ENCODE results near the gene LIN9. TPM values are rescaled to one million over a fixed set of nuclear protein-coding genes. Genes with fewer than 3 reads are reported as not detected.
"Not testable (repeated sequence)": the region's sequence is repeated elsewhere in the genome, so short reads cannot be mapped to it uniquely, and the experiment has no call there.

The LIN9 gene
- total RNA-seq, 1 donor from 2014 or later, result 4.2 TPM

- no peak for DNase-seq (ENCODE audit: extremely low spot score, unreplicated experiment)
- peaks cover 6% of the 10 kb centered on the region for H3K36me3 Mint-ChIP-seq (ENCODE audit: unreplicated experiment)
These were observed 31.1 kb downstream of the LIN9 start for GRCh38 chr1:226277897-226278296.

DNA sequence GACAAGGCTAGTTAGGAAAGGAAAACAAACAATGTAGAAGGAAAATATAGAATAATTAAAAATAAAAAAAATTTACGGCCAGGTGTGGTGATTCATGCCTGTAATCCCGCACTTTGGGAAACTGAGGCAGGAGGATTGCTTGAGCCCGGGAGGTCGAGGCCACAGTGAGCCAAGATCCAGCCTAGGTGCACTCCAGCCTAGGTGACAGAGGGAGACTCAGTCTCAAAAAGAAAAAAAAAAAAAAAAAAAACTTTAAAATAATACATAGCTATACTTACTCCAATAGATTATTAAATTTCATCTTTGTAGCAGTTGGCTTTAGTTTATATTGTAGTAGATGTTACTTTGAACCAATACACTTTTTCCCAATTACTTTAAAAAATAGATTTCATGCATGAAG lies 32.0 kb downstream of the LIN9 start:
- no peak for TF ChIP-seq CTCF (IDR thresholded peaks at IDR 0.05)
- Mint-ChIP-seq H3K4me1 (ENCODE audit: unreplicated experiment) (no peaks in the 10 kb centered on the region), H3K9me3 (ENCODE audit: unreplicated experiment) (no peaks in the 10 kb centered on the region), H3K36me3 (ENCODE audit: unreplicated experiment) (peaks cover 6% of the 10 kb centered on the region), H3K27me3 (ENCODE audit: unreplicated experiment) (no peaks in the 10 kb centered on the region), H3K4me3 (ENCODE audit: unreplicated experiment) (no peak overlapping the region), H3K27ac (ENCODE audit: unreplicated experiment) (no peak overlapping the region)
- DNase-seq (ENCODE audit: extremely low spot score, unreplicated experiment), result no peak

More at GRCh38 chr1:226277897-226278296, 31.1 kb downstream of the LIN9 start:
- no peaks in the 10 kb centered on the region for H3K4me1 Mint-ChIP-seq (ENCODE audit: unreplicated experiment)
- no peaks in the 10 kb centered on the region for H3K27me3 Mint-ChIP-seq (ENCODE audit: unreplicated experiment)
- no peak overlapping the region for H3K27ac Mint-ChIP-seq (ENCODE audit: unreplicated experiment)
- no peak overlapping the region for H3K4me3 Mint-ChIP-seq (ENCODE audit: unreplicated experiment)
- H3K9me3 Mint-ChIP-seq (ENCODE audit: unreplicated experiment), result no peaks in the 10 kb centered on the region
- TF ChIP-seq CTCF (IDR thresholded peaks at IDR 0.05), result no peak

DNA sequence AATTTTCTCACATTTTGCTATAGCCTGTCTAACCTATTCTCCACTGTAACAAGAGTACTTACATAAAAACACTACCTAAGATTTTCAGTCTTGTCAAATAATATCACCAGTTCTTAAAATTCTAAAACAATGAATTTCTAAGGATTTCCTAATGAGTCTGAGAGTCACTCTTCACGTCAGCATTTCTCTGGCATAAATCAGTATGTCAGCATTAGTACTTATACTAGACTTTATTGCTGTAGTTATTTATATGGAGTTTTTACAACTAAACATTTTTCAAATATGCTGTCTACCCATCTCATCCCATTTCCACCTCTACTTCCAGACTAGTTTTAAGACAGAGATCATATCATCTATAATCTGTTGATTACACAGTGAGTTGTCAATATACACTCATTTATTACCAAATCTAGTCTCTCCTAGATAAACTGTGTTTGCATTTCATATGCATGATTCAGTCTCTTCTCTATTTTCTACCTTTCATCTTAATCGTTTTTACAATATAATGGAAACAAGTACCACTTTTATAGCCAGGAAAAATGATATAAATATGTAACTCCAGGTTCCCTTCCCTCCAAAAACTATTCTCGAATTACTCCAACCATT lies 32.8 kb downstream of the LIN9 start:
- H3K27me3 Mint-ChIP-seq (ENCODE audit: unreplicated experiment), result no peaks in the 10 kb centered on the region
- H3K4me1 Mint-ChIP-seq (ENCODE audit: unreplicated experiment), result no peaks in the 10 kb centered on the region
- DNase-seq (ENCODE audit: extremely low spot score, unreplicated experiment), result no peak
- no peak overlapping the region for H3K27ac Mint-ChIP-seq (ENCODE audit: unreplicated experiment)
- H3K36me3 Mint-ChIP-seq (ENCODE audit: unreplicated experiment), result peaks cover 6% of the 10 kb centered on the region
- no peak overlapping the region for H3K4me3 Mint-ChIP-seq (ENCODE audit: unreplicated experiment)
- no peak for TF ChIP-seq CTCF (IDR thresholded peaks at IDR 0.05)
- no peaks in the 10 kb centered on the region for H3K9me3 Mint-ChIP-seq (ENCODE audit: unreplicated experiment)

- DNase-seq (ENCODE audit: extremely low spot score, unreplicated experiment), result no peak
- Mint-ChIP-seq H3K9me3 (ENCODE audit: unreplicated experiment) (no peaks in the 10 kb centered on the region), H3K4me3 (ENCODE audit: unreplicated experiment) (no peak overlapping the region), H3K36me3 (ENCODE audit: unreplicated experiment) (peaks cover 2% of the 10 kb centered on the region), H3K27ac (ENCODE audit: unreplicated experiment) (no peak overlapping the region), H3K27me3 (ENCODE audit: unreplicated experiment) (no peaks in the 10 kb centered on the region), H3K4me1 (ENCODE audit: unreplicated experiment) (no peaks in the 10 kb centered on the region)
- TF ChIP-seq CTCF (IDR thresholded peaks at IDR 0.05), result no peak
These were observed 34.8 kb downstream of the LIN9 start for GRCh38 chr1:226274138-226274537.

GRCh38 chr1:226272233-226272902 lies 36.6 kb downstream of the LIN9 start:
- H3K4me1 Mint-ChIP-seq (ENCODE audit: unreplicated experiment); H3K27ac Mint-ChIP-seq (ENCODE audit: unreplicated experiment); H3K4me3 Mint-ChIP-seq (ENCODE audit: unreplicated experiment); H3K36me3 Mint-ChIP-seq (ENCODE audit: unreplicated experiment); H3K9me3 Mint-ChIP-seq (ENCODE audit: unreplicated experiment); DNase-seq (ENCODE audit: extremely low spot score, unreplicated experiment); H3K27me3 Mint-ChIP-seq (ENCODE audit: unreplicated experiment): not testable (repeated sequence)
